ENCODE results near the gene MYO1C.
"Not testable (repeated sequence)": the region's sequence is repeated elsewhere in the genome, so short reads cannot be mapped to it uniquely, and the experiment has no call there.

MYO1C gene

GRCh38 chr17:1462164-1463112 lies 30.0 kb downstream of the MYO1C start:
- no peak for DNase-seq (ENCODE audit: low spot score)

DNA sequence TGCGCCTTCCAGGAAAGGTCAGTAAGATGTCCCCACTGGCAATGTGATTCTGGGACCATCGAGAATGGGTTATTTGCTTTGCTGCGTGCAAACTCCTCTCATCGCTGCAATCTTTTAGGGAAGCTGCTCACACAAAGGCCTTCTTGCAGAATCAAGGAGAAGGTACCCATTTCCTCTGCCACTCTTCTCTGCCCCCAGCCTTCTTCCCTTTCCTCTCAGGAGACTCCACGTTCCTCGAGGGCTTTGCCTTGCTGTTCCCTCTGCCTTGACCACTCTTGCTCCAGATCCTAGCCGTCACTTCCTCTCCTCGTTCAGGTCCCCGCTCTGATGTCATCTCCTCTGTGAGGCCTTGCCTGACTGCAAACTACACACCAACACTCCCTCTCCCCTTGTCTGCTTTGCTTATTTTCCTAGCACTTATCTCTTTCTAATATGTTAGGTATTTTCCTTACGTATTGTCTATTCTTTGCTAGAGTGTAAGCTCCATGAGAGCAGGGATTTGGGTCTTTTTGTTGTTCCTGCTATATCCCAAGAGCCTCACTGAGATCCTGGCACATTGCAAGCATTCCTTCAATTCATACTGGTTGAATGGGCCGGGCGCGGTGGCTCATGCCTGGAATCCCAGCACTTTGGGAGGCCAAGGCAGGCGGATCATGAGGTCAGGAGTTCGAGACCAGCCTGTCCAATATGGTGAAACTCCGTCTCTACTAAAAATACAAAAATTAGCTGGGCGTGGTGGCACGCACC lies 31.1 kb downstream of the MYO1C start:
- no peak for DNase-seq (ENCODE audit: low spot score)

DNA sequence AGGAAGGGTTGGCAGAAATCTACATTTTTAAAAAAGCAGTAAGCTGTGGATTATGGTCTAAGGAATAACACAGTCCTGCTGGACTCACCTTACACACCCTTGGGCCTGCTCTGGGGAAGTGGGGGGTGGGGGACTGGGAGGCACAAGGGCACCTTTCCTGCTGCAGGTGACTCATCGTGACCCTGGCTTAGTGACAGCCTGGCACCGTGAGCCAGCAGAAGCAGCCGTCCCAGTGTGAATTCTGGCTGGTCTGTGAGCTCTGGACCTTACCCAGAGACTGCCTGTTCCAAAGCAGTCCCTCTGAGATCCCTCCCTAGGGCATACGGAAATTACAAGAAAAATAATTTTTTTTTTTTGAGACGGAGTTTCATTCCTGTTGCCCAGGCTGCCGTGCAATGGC lies 32.3 kb downstream of the MYO1C start:
- DNase-seq (ENCODE audit: low spot score), result no peak

DNA sequence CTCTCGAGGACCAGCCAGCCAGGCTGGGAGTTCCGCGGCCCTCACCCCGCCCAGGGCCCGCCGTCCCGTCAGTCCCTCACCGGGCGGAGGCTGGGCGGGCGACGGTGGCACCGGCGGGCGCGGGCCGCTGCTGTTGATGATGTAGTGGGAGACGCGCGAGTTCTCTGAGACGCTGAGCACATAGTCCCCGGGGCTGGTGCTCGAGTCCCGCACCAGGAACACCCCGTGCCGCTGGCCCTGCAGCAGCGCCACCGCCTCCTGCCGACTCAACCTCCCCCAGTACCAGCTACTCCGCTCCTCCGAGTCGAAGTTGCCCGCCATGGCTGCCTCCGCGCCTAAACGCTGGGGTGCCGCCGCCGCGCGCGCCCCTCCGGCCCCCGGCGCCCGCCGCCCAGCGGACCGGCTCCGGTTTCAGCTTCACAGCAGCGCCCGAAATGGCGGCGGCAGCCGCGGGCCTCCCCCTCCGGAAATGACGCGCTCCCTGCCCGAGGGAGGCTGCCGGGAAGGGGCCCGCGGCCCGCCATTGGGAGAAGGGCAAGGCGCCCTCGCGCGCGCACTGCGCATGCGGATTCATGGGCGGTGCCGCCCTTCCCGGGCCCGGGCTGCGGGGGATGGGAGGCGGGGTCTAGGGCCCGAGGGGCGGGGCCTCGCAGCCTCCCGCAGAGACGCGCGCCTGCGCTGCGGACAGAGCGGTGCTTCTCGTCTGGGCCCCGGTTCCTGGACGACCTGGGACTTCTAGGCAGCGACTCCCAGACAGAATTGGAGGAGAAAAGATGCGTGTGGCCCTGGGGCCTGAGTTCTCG lies 36.5 kb downstream of the MYO1C start, which contains the start of gene CRK:
CRK (minus strand) TSS at position 436 of the 803 bp plus-strand sequence; CDS start at position 321, 115 bp downstream.
- DNase-seq (ENCODE audit: low spot score), result peak; percentile 99

GRCh38 chr17:1455291-1455796 lies 37.1 kb downstream of the MYO1C start:
- no peak for DNase-seq (ENCODE audit: low spot score)

- no peak for DNase-seq (ENCODE audit: low spot score)
These were observed 37.9 kb downstream of the MYO1C start for GRCh38 chr17:1454541-1454940.

GRCh38 chr17:1453694-1454093 lies 38.8 kb downstream of the MYO1C start:
- DNase-seq (ENCODE audit: low spot score), result not testable (repeated sequence)

GRCh38 chr17:1452836-1453235 lies 39.6 kb downstream of the MYO1C start:
- no peak for DNase-seq (ENCODE audit: low spot score)

DNA sequence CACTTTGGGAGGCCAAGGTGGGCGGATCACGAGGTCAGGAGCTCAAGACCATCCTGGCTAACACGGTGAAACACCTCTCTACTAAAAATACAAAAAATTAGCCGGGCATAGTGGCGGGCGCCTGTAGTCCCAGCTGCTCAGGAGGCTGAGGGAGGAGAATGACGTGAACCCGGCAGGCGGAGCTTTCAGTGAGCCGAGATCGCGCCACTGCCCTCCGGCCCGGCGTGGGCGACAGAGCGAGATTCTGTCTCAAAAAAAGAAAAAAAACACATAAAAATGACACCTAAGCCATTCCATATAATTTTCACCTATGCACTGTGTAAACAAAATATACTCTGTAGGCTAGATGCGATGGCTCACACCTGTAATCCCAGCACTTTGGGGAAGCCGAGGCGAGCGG lies 42.2 kb downstream of the MYO1C start:
- DNase-seq (ENCODE audit: low spot score), result not testable (repeated sequence)

GRCh38 chr17:1449412-1449967 lies 43.0 kb downstream of the MYO1C start:
- DNase-seq (ENCODE audit: low spot score), result no peak

GRCh38 chr17:1447052-1447451 lies 45.4 kb downstream of the MYO1C start:
- no peak for DNase-seq (ENCODE audit: low spot score)

DNA sequence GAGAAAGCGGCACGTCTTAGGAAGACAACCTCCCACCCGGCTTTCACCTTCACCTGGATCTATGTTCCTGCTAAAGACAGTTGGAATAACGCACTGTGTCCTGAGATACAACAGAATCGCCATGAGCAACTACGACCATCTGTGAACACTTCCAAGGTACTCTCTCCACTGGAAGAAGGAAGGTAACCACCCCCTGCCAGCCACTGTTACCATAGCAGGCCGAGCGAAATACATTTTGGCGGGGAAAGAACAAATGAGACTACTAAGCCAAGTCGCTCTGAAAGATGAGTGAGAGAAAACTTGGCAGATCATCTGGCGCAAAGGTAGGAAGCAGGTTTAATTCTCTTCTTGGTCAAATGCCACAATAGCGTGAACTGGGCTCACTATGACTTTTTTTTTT lies 46.3 kb downstream of the MYO1C start:
- no peak for DNase-seq (ENCODE audit: low spot score)

- not testable (repeated sequence) for DNase-seq (ENCODE audit: low spot score)
These were observed 46.8 kb downstream of the MYO1C start for GRCh38 chr17:1445695-1446094.

GRCh38 chr17:1442721-1443120 lies 49.8 kb downstream of the MYO1C start:
- not testable (repeated sequence) for DNase-seq (ENCODE audit: low spot score)

DNA sequence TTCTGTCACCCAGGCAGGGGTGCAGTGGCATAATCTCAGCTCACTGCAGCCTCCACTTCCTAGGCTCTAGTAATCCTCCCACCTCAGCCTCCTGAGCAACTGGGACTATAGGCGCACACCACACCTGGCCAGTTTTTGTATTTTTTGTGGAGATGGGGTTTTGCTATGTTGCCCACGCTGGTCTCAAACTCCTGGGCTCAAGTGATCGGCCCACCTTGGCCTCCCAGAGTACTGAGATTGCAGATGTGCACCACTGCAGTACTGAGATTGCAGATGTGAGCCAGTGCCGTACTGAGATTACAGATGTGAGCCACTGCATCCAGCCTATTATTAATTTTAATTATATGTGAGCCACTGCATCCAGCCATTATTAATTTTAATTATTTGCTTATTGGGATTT lies 50.3 kb downstream of the MYO1C start:
- DNase-seq (ENCODE audit: low spot score), result no peak

DNA sequence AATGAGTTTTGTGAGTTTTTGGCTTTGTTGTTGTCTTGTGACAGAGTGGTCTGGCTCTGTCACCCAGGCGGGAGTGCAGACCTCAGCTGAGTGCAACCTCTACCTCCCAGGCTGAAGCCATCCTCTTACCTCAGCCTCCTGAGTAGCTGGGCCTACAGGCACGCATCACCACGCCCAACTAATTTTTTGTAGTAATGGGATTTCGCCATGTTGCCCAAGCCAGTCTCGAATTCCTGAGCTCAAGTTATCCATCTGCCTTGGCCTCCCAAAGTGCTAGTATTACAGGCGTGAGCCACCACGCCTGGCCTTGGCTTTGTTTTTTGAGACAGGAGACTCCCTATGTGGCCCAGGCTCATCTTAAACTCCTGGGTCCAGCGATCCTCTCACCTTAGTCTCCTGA lies 51.6 kb downstream of the MYO1C start:
- no peak for DNase-seq (ENCODE audit: low spot score)

GRCh38 chr17:1438593-1439083 lies 53.8 kb downstream of the MYO1C start:
- DNase-seq (ENCODE audit: low spot score), result no peak

DNA sequence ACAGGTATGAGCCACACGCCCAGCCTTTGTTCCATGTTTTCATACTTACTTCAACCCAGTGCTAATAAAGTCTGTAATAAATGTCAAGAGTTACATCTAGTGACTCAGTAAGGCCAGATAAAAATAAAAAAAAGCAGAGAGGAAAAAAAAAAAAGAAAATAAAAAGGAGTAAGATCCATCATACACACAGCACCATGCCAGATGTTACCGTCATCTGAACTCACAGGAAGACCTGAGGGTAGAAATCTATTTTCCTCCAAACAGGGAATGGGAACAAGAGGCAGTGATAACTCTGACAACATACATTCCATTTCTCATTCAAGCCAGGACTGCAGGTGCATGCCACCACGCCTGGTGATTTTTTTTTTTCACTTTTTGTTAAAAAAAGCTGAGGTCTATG lies 57.2 kb downstream of the MYO1C start:
- no peak for DNase-seq (ENCODE audit: low spot score)

- no peak for DNase-seq (ENCODE audit: low spot score)
These were observed 58.3 kb downstream of the MYO1C start for GRCh38 chr17:1434150-1434549.

GRCh38 chr17:1431631-1432104 lies 60.8 kb downstream of the MYO1C start:
- DNase-seq (ENCODE audit: low spot score), result no peak

GRCh38 chr17:1423456-1424135 lies 68.9 kb downstream of the MYO1C start:
- DNase-seq (ENCODE audit: low spot score), result no peak
